ENCODE measurements around the gene HTT. TPM values are rescaled to one million over a fixed set of nuclear protein-coding genes. Genes with fewer than 3 reads are reported as not detected.
"Not testable (repeated sequence)": the region's sequence is repeated elsewhere in the genome, so short reads cannot be mapped to it uniquely, and the experiment has no call there.

Gene HTT
- total RNA-seq, 1 donor from 2014 or later = 65.2 TPM

- no peak for TF ChIP-seq EZH2 (IDR thresholded peaks at IDR 0.05; ENCODE audit: insufficient read depth, low read length)
- no peak for TF ChIP-seq CTCF (IDR thresholded peaks at IDR 0.05; ENCODE audit: insufficient read depth, low read depth, low read length)
- Mint-ChIP-seq H3K4me3 (ENCODE audit: unreplicated experiment) (no peak overlapping the region), H3K36me3 (ENCODE audit: low read depth, unreplicated experiment) (peaks cover 9% of the 10 kb centered on the region), H3K27me3 (ENCODE audit: low read depth, unreplicated experiment) (no peaks in the 10 kb centered on the region), H3K27ac (ENCODE audit: unreplicated experiment) (no peak overlapping the region), H3K9me3 (ENCODE audit: unreplicated experiment) (no peaks in the 10 kb centered on the region), H3K4me1 (ENCODE audit: low read depth, unreplicated experiment) (peaks cover 4% of the 10 kb centered on the region)
- DNase-seq (ENCODE audit: low read depth) = no peak
- Histone ChIP-seq H3K27ac (ENCODE audit: low read depth, low read length) (no peak overlapping the region), H3K27me3 (ENCODE audit: insufficient read depth, low read length) (no peaks in the 10 kb centered on the region), H3K4me2 (ENCODE audit: low read length) (no peak overlapping the region), H3K36me3 (ENCODE audit: insufficient read depth, low read length) (peaks cover 19% of the 10 kb centered on the region), H3K4me3 (ENCODE audit: insufficient read depth, low read depth, low read length) (no peak overlapping the region), H3K9ac (ENCODE audit: low read length) (no peak overlapping the region), H3K4me1 (ENCODE audit: insufficient read depth, low read length) (no peaks in the 10 kb centered on the region), H3K9me3 (ENCODE audit: insufficient read depth, low read depth, low read length) (no peaks in the 10 kb centered on the region), H4K20me1 (ENCODE audit: insufficient read depth, low read length) (peaks cover 63% of the 10 kb centered on the region), H3K79me2 (ENCODE audit: insufficient read depth, low read length) (peaks cover 56% of the 10 kb centered on the region), H2AFZ (ENCODE audit: low read depth, low read length) (no peak overlapping the region)
- no peak for FAIRE-seq
These were observed 12.8 kb downstream of the HTT start for GRCh38 chr4:3087115-3087797.

- Mint-ChIP-seq H3K9me3 (ENCODE audit: unreplicated experiment) (no peaks in the 10 kb centered on the region), H3K4me3 (ENCODE audit: unreplicated experiment) (no peak overlapping the region), H3K4me1 (ENCODE audit: low read depth, unreplicated experiment) (no peaks in the 10 kb centered on the region), H3K36me3 (ENCODE audit: low read depth, unreplicated experiment) (peaks cover 22% of the 10 kb centered on the region), H3K27me3 (ENCODE audit: low read depth, unreplicated experiment) (no peaks in the 10 kb centered on the region), H3K27ac (ENCODE audit: unreplicated experiment) (no peak overlapping the region)
- FAIRE-seq (no peak), DNase-seq (ENCODE audit: low read depth) (no peak)
- Histone ChIP-seq H3K4me1 (ENCODE audit: insufficient read depth, low read length) (no peaks in the 10 kb centered on the region), H3K4me3 (ENCODE audit: insufficient read depth, low read depth, low read length) (no peak overlapping the region), H3K4me2 (ENCODE audit: low read length) (no peak overlapping the region), H3K36me3 (ENCODE audit: insufficient read depth, low read length) (peaks cover 19% of the 10 kb centered on the region), H3K27me3 (ENCODE audit: insufficient read depth, low read length) (no peaks in the 10 kb centered on the region), H3K9me3 (ENCODE audit: insufficient read depth, low read depth, low read length) (no peaks in the 10 kb centered on the region), H4K20me1 (ENCODE audit: insufficient read depth, low read length) (peaks cover 36% of the 10 kb centered on the region), H3K27ac (ENCODE audit: low read depth, low read length) (no peak overlapping the region), H2AFZ (ENCODE audit: low read depth, low read length) (no peak overlapping the region), H3K79me2 (ENCODE audit: insufficient read depth, low read length) (peaks cover 16% of the 10 kb centered on the region), H3K9ac (ENCODE audit: low read length) (no peak overlapping the region)
- TF ChIP-seq EZH2 (IDR thresholded peaks at IDR 0.05; ENCODE audit: insufficient read depth, low read length) (no peak), CTCF (IDR thresholded peaks at IDR 0.05; ENCODE audit: insufficient read depth, low read depth, low read length) (no peak)
These were observed 17.0 kb downstream of the HTT start for GRCh38 chr4:3091464-3091863.

GRCh38 chr4:3094701-3095100 lies 20.2 kb downstream of the HTT start:
- not testable (repeated sequence) for FAIRE-seq; H3K9me3 ChIP-seq (ENCODE audit: insufficient read depth, low read depth, low read length); H3K27ac Mint-ChIP-seq (ENCODE audit: unreplicated experiment); H3K36me3 ChIP-seq (ENCODE audit: insufficient read depth, low read length); H2AFZ ChIP-seq (ENCODE audit: low read depth, low read length); H3K4me1 Mint-ChIP-seq (ENCODE audit: low read depth, unreplicated experiment); H3K4me3 ChIP-seq (ENCODE audit: insufficient read depth, low read depth, low read length); H3K27me3 Mint-ChIP-seq (ENCODE audit: low read depth, unreplicated experiment); H3K27me3 ChIP-seq (ENCODE audit: insufficient read depth, low read length); H3K4me3 Mint-ChIP-seq (ENCODE audit: unreplicated experiment); H3K9me3 Mint-ChIP-seq (ENCODE audit: unreplicated experiment); H3K27ac ChIP-seq (ENCODE audit: low read depth, low read length); DNase-seq (ENCODE audit: low read depth); H3K4me1 ChIP-seq (ENCODE audit: insufficient read depth, low read length); H3K4me2 ChIP-seq (ENCODE audit: low read length); H3K9ac ChIP-seq (ENCODE audit: low read length)
- peaks cover 29% of the 10 kb centered on the region for H3K79me2 ChIP-seq (ENCODE audit: insufficient read depth, low read length)
- H4K20me1 ChIP-seq (ENCODE audit: insufficient read depth, low read length) = peaks cover 39% of the 10 kb centered on the region
- H3K36me3 Mint-ChIP-seq (ENCODE audit: low read depth, unreplicated experiment) = peaks cover 14% of the 10 kb centered on the region

Data from astrocyte (in vitro differentiated cells and primary cell).